ENCODE results near the gene SULT4A1.
A peak's percentile ranks its signal among the peaks of the same experiment; 100 is the strongest.

GRCh38 chr22:43883012-43883661 is 20.8 kb upstream of the SULT4A1 start:
- TF ChIP-seq, protein P1, sequence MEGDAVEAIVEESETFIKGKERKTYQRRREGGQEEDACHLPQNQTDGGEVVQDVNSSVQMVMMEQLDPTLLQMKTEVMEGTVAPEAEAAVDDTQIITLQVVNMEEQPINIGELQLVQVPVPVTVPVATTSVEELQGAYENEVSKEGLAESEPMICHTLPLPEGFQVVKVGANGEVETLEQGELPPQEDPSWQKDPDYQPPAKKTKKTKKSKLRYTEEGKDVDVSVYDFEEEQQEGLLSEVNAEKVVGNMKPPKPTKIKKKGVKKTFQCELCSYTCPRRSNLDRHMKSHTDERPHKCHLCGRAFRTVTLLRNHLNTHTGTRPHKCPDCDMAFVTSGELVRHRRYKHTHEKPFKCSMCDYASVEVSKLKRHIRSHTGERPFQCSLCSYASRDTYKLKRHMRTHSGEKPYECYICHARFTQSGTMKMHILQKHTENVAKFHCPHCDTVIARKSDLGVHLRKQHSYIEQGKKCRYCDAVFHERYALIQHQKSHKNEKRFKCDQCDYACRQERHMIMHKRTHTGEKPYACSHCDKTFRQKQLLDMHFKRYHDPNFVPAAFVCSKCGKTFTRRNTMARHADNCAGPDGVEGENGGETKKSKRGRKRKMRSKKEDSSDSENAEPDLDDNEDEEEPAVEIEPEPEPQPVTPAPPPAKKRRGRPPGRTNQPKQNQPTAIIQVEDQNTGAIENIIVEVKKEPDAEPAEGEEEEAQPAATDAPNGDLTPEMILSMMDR (IDR thresholded peaks at IDR 0.05) = peak in 4 of 6 experiments; percentile 22 to 42 (median 30)
- no peak for TF ChIP-seq POLR2A (IDR thresholded peaks at IDR 0.05)
- TF ChIP-seq POLR2AphosphoS5 (IDR thresholded peaks at IDR 0.05) = no peak
